IMR-90 (cell line): ENCODE results near the gene PSD2.

Source experiments
- MXI1 ChIP-seq: IDR thresholded peaks from 2 replicates; pipeline ENCODE4 v1.6.1; 2012; ENCODE audit warnings: low read depth, mild to moderate bottlenecking, low read length, moderate library complexity, borderline replicate concordance
- TF ChIP-seq, protein P1 (sequence below): conservative IDR thresholded peaks from 2 replicates; pipeline ENCODE4 v1.5.1; 2012; ENCODE audit warnings: mild to moderate bottlenecking, low read depth, low read length, improper control_type of control experiment

DNA sequence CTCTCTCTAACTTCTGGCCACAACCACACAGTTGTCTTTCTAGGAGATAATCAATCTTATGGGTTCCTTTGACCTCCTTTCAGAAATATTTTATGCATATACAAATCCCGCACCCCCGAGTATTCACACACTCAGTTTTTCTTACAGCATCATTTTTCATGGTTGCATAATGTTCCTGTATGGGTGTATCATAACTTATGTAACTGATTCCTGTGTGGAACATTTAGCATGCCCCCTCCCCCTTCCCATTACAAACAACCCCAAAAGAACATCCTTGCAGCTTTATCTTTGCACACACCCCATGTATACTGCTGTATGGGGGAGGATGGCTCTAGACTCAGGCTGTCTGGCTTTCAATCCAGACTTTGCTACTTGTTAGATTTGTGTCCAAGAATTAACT, 93.8 kb downstream of the PSD2 start:
- TF ChIP-seq, protein P1, sequence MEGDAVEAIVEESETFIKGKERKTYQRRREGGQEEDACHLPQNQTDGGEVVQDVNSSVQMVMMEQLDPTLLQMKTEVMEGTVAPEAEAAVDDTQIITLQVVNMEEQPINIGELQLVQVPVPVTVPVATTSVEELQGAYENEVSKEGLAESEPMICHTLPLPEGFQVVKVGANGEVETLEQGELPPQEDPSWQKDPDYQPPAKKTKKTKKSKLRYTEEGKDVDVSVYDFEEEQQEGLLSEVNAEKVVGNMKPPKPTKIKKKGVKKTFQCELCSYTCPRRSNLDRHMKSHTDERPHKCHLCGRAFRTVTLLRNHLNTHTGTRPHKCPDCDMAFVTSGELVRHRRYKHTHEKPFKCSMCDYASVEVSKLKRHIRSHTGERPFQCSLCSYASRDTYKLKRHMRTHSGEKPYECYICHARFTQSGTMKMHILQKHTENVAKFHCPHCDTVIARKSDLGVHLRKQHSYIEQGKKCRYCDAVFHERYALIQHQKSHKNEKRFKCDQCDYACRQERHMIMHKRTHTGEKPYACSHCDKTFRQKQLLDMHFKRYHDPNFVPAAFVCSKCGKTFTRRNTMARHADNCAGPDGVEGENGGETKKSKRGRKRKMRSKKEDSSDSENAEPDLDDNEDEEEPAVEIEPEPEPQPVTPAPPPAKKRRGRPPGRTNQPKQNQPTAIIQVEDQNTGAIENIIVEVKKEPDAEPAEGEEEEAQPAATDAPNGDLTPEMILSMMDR = no peak
- TF ChIP-seq MXI1 = no peak
